KMS-11 (cell line): ENCODE results near the gene ACP4.

Experiments
- H2AFZ ChIP-seq: fragments of 200-600 bp; sonication (generic); 2 replicates; pipeline ENCODE4 v1.6.1; 2016; ENCODE audit warnings: antibody characterized with exemption, mixed run types, low read depth
- H3K27ac ChIP-seq: fragments of 200-600 bp; sonication (generic); 2 replicates; pipeline ENCODE4 v1.6.1; 2016; ENCODE audit warnings: mild to moderate bottlenecking, mixed run types
- H3K27me3 ChIP-seq: fragments of 200-600 bp; sonication (generic); 2 replicates; pipeline ENCODE4 v1.6.1; 2017; ENCODE audit warnings: mild to moderate bottlenecking, low read depth, mixed run types, moderate library complexity; ENCODE audit not compliant: insufficient read depth
- H3K36me3 ChIP-seq: fragments of 200-600 bp; sonication (generic); 2 replicates; pipeline ENCODE4 v1.6.1; 2017; ENCODE audit warnings: mild to moderate bottlenecking, mixed run types; ENCODE audit not compliant: insufficient read depth
- H3K4me1 ChIP-seq: fragments of 200-600 bp; sonication (generic); 2 replicates; pipeline ENCODE4 v1.6.1; 2016; ENCODE audit warnings: mild to moderate bottlenecking, low read depth, mixed run types; ENCODE audit not compliant: poor library complexity, severe bottlenecking
- H3K4me2 ChIP-seq: fragments of 200-600 bp; sonication (generic); 2 replicates; pipeline ENCODE4 v1.7.0; 2016; ENCODE audit warnings: mild to moderate bottlenecking, mixed run types
- H3K4me3 ChIP-seq: fragments of 200-600 bp; sonication (generic); IDR thresholded peaks from 2 replicates; pipeline ENCODE4 v1.6.1; 2017; ENCODE audit warnings: low read depth, low read length, mixed read lengths; ENCODE audit not compliant: insufficient read depth
- H3K79me2 ChIP-seq: fragments of 200-600 bp; sonication (generic); 2 replicates; pipeline ENCODE4 v1.6.1; 2016; ENCODE audit warnings: low read depth, mixed run types; ENCODE audit not compliant: insufficient read depth
- H3K9ac ChIP-seq: fragments of 200-600 bp; sonication (generic); 2 replicates; pipeline ENCODE4 v1.6.1; 2016; ENCODE audit warnings: mild to moderate bottlenecking, mixed run types
- H4K20me1 ChIP-seq: fragments of 200-600 bp; sonication (generic); 2 replicates; pipeline ENCODE4 v1.6.1; 2016; ENCODE audit warnings: mild to moderate bottlenecking, mixed run types; ENCODE audit not compliant: insufficient read depth
- CTCF ChIP-seq: fragments of 200-600 bp; sonication (generic); conservative IDR thresholded peaks from 2 replicates; pipeline ENCODE4 v1.6.1; 2017; ENCODE audit warnings: low read depth, mild to moderate bottlenecking, antibody characterized with exemption, low read length, moderate library complexity, mixed read lengths

The ACP4 gene

GRCh38 chr19:50819636-50820035 is 29.4 kb downstream of the ACP4 start:
- Histone ChIP-seq H2AFZ (no peak overlapping the region), H3K4me3 (no peak overlapping the region), H3K36me3 (no peaks in the 10 kb centered on the region), H3K27ac (no peak overlapping the region), H3K79me2 (no peaks in the 10 kb centered on the region), H3K4me2 (no peak overlapping the region), H3K9ac (no peak overlapping the region), H3K4me1 (no peaks in the 10 kb centered on the region), H4K20me1 (no peaks in the 10 kb centered on the region), H3K27me3 (peaks cover 44% of the 10 kb centered on the region)
- no peak for TF ChIP-seq CTCF

- H3K36me3 ChIP-seq = no peaks in the 10 kb centered on the region
- H3K4me1 ChIP-seq = no peaks in the 10 kb centered on the region
- no peaks in the 10 kb centered on the region for H3K79me2 ChIP-seq
- no peaks in the 10 kb centered on the region for H4K20me1 ChIP-seq
- no peak overlapping the region for H3K4me2 ChIP-seq
- H2AFZ ChIP-seq = no peak overlapping the region
- H3K27me3 ChIP-seq = peaks cover 44% of the 10 kb centered on the region
- TF ChIP-seq CTCF = no peak
- no peak overlapping the region for H3K27ac ChIP-seq
- no peak overlapping the region for H3K4me3 ChIP-seq
- H3K9ac ChIP-seq = no peak overlapping the region
Measured at GRCh38 chr19:50820086-50820485, 29.9 kb downstream of the ACP4 start.

- no peaks in the 10 kb centered on the region for H3K36me3 ChIP-seq
- no peak for TF ChIP-seq CTCF
- H3K4me2 ChIP-seq = no peak overlapping the region
- no peaks in the 10 kb centered on the region for H3K4me1 ChIP-seq
- peaks cover 47% of the 10 kb centered on the region for H3K27me3 ChIP-seq
- no peak overlapping the region for H3K27ac ChIP-seq
- H3K79me2 ChIP-seq = no peaks in the 10 kb centered on the region
- H3K4me3 ChIP-seq = no peak overlapping the region
- no peak overlapping the region for H2AFZ ChIP-seq
- H3K9ac ChIP-seq = no peak overlapping the region
- H4K20me1 ChIP-seq = no peaks in the 10 kb centered on the region
Measured at GRCh38 chr19:50820549-50821247, 30.5 kb downstream of the ACP4 start.

GRCh38 chr19:50821248-50821612 is 31.0 kb downstream of the ACP4 start:
- no peak overlapping the region for H3K4me2 ChIP-seq
- no peak overlapping the region for H3K9ac ChIP-seq
- H3K4me3 ChIP-seq = no peak overlapping the region
- no peaks in the 10 kb centered on the region for H3K79me2 ChIP-seq
- H2AFZ ChIP-seq = no peak overlapping the region
- H3K27me3 ChIP-seq = peaks cover 48% of the 10 kb centered on the region
- no peak for TF ChIP-seq CTCF
- H3K4me1 ChIP-seq = no peaks in the 10 kb centered on the region
- H4K20me1 ChIP-seq = no peaks in the 10 kb centered on the region
- no peak overlapping the region for H3K27ac ChIP-seq
- no peaks in the 10 kb centered on the region for H3K36me3 ChIP-seq
